GM23338 (cell line): ENCODE data around the gene PUS1. TPM values are rescaled to one million over a fixed set of nuclear protein-coding genes. Genes with fewer than 3 reads are reported as not detected.

Source experiments
- ATAC-seq: fragments of 200-7000 bp; cut with Tn5 transposase; 3 replicates; pipeline ENCODE4 v1.9.1; 2020
- DNase-seq: peaks from one replicate; pipeline ENCODE4 v3.0.0-alpha.2; 2015; ENCODE audit warnings: low spot score
- H2AFZ ChIP-seq: fragments of 200-600 bp; sonication (generic); 2 replicates; pipeline ENCODE4 v1.8.0; 2016; ENCODE audit warnings: antibody characterized with exemption, mild to moderate bottlenecking, moderate library complexity
- H3F3A ChIP-seq: fragments of 200-600 bp; sonication (generic); replicated peaks from 2 replicates; pipeline ENCODE4 v1.8.0; 2017; ENCODE audit warnings: antibody characterized with exemption, mixed run types, low read depth
- H3K27ac ChIP-seq: fragments of 200-600 bp; sonication (generic); 2 replicates; pipeline ENCODE4 v1.6.1; 2016; ENCODE audit warnings: low read depth
- H3K27me3 ChIP-seq: fragments of 200-600 bp; sonication (generic); 2 replicates; pipeline ENCODE4 v1.8.0; 2016; ENCODE audit warnings: mild to moderate bottlenecking, mixed run types, moderate library complexity; ENCODE audit not compliant: insufficient read depth
- H3K36me3 ChIP-seq: fragments of 200-600 bp; sonication (generic); 2 replicates; pipeline ENCODE4 v1.8.0; 2016; ENCODE audit warnings: mild to moderate bottlenecking; ENCODE audit not compliant: insufficient read depth
- H3K4me1 ChIP-seq: fragments of 200-600 bp; sonication (generic); 2 replicates; pipeline ENCODE4 v1.8.0; 2016; ENCODE audit warnings: mild to moderate bottlenecking, moderate library complexity; ENCODE audit not compliant: insufficient read depth
- H3K4me2 ChIP-seq: fragments of 200-600 bp; sonication (generic); 2 replicates; pipeline ENCODE4 v1.7.1; 2017; ENCODE audit warnings: mixed run types
- H3K4me3 ChIP-seq: fragments of 200-600 bp; sonication (generic); 2 replicates; pipeline ENCODE4 v1.6.1; 2016; ENCODE audit warnings: mixed run types
- H3K79me2 ChIP-seq: fragments of 200-600 bp; sonication (generic); replicated peaks from 2 replicates; pipeline ENCODE4 v1.8.0; 2017; ENCODE audit warnings: mild to moderate bottlenecking; ENCODE audit not compliant: insufficient read depth
- H3K9me2 ChIP-seq: fragments of 200-600 bp; sonication (generic); 2 replicates; pipeline ENCODE4 v1.8.0; 2017; ENCODE audit not compliant: insufficient read depth
- H4K20me1 ChIP-seq: fragments of 200-600 bp; sonication (generic); replicated peaks from 2 replicates; pipeline ENCODE4 v1.8.0; 2017; ENCODE audit warnings: mild to moderate bottlenecking; ENCODE audit not compliant: insufficient read depth
- H3K27ac Mint-ChIP-seq: 2 replicates; pipeline ENCODE4 v1.8.0; 2020; ENCODE audit warnings: inconsistent platforms, mild to moderate bottlenecking, moderate library complexity, mixed read lengths
- H3K27me3 Mint-ChIP-seq: 3 replicates; pipeline ENCODE4 v1.8.0; 2022; ENCODE audit warnings: low read depth, mild to moderate bottlenecking, moderate library complexity, mixed read lengths, inconsistent platforms; ENCODE audit not compliant: insufficient read depth, poor library complexity
- H3K36me3 Mint-ChIP-seq: 3 replicates; pipeline ENCODE4 v1.8.0; 2021; ENCODE audit warnings: low read depth, mild to moderate bottlenecking, inconsistent platforms, moderate library complexity, mixed read lengths
- H3K4me1 Mint-ChIP-seq: 3 replicates; pipeline ENCODE4 v1.8.0; 2020; ENCODE audit warnings: mild to moderate bottlenecking, inconsistent platforms, mixed read lengths
- H3K4me3 Mint-ChIP-seq: 3 replicates; pipeline ENCODE4 v1.8.0; 2021; ENCODE audit warnings: moderate library complexity, mild to moderate bottlenecking, inconsistent platforms, mixed read lengths
- H3K9me3 Mint-ChIP-seq: 3 replicates; pipeline ENCODE4 v1.8.0; 2020; ENCODE audit warnings: moderate library complexity, mild to moderate bottlenecking, inconsistent platforms, mixed read lengths
- EZH2 ChIP-seq: fragments of 200-600 bp; sonication (generic); IDR thresholded peaks from one replicate; pipeline ENCODE4 v1.8.0; 2017; ENCODE audit warnings: antibody characterized with exemption, mild to moderate bottlenecking, low read depth; ENCODE audit not compliant: unreplicated experiment
- EZH2phosphoT487 ChIP-seq: fragments of 200-600 bp; sonication (generic); IDR thresholded peaks from one replicate; pipeline ENCODE4 v1.8.1; 2018; ENCODE audit warnings: antibody characterized with exemption; ENCODE audit not compliant: unreplicated experiment
- JUNB ChIP-seq: IDR thresholded peaks from one replicate; pipeline ENCODE4 v1.6.1; 2016; ENCODE audit warnings: antibody characterized with exemption; ENCODE audit not compliant: unreplicated experiment
- STAT1 ChIP-seq: IDR thresholded peaks from one replicate; pipeline ENCODE4 v1.6.1; 2016; ENCODE audit warnings: antibody characterized with exemption; ENCODE audit not compliant: unreplicated experiment
- ZNF114 ChIP-seq: fragments of 250-450 bp; sonication (Bioruptor Pico); IDR thresholded peaks from 2 replicates; pipeline ENCODE4 v1.5.0; 2020; ENCODE audit warnings: mild to moderate bottlenecking, moderate library complexity
- ZNF331 ChIP-seq: fragments of 250-450 bp; sonication (Bioruptor Pico); IDR thresholded peaks from 2 replicates; pipeline ENCODE4 v1.5.0; 2020; ENCODE audit warnings: low read depth, mild to moderate bottlenecking, moderate library complexity
- polyA plus RNA-seq: library from polyadenylated mRNA; unstranded; fragments of >200 nt; fragmentation: Nextera tagmentation; extraction: Ambion mirVana; gene quantifications from 2 replicates; pipeline ENCODE4 v1.2.1, GENCODE V29; 2016
- total RNA-seq: library from RNA; depleted of rRNA; stranded (reverse); fragments of >200 nt; shearing (Covaris generic); gene quantifications from 2 replicates; pipeline ENCODE4 v1.2.3, GENCODE V29; 2014
- TF ChIP-seq, protein P1 (sequence below): IDR thresholded peaks from 2 replicates; pipeline ENCODE4 v1.6.1; 2016; ENCODE audit warnings: antibody characterized with exemption
- TF ChIP-seq, protein P2 (sequence below): IDR thresholded peaks from one replicate; pipeline ENCODE4 v1.6.1; 2018; ENCODE audit warnings: antibody characterized with exemption; ENCODE audit not compliant: unreplicated experiment
- TF ChIP-seq, protein P3 (sequence below): fragments of 250-450 bp; sonication (Bioruptor Pico); IDR thresholded peaks from 2 replicates; pipeline ENCODE4 v1.5.0; 2020; ENCODE audit warnings: mild to moderate bottlenecking, moderate library complexity
- TF ChIP-seq, protein P4 (sequence below), 2 experiments: fragments of 200-600 bp in 1 of 2; sonication (generic) in 1 of 2; conservative IDR thresholded peaks; 2 replicates each; pipeline versions ENCODE4 v1.5.1 to v1.6.1; 2016 to 2017; ENCODE audit warnings: antibody characterized with exemption in 2 of 2, low read depth in 2 of 2, mild to moderate bottlenecking in 2 of 2, moderate library complexity in 1 of 2

Gene PUS1
- total and polyA plus RNA-seq, 2 experiments from 2014 or later, result 52.4 to 73.0 TPM

DNA sequence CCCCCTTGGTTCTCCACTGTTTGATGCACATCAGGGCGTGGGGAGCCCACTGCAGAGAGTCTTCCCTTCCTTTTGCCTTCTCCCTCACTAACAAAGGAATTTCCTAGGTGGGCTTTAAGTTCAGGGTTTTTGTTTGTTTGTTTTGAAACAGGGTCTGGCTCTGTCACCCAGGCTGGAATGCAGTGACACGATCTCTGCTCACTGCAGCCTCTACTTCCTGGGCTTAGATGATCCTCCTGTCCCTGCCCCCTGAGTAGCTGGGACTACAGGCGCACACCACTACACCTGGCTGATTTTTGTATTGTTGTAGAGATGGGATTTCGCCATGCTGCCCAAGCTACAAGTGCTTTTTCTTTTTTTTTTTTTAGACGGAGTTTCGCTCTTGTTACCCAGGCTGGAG lies 54.5 kb downstream of the PUS1 start:
- Histone ChIP-seq H4K20me1 (peaks cover under 1% of the 10 kb centered on the region; the same call in 1 of the 2 replicates), H3K4me3 (no peak overlapping the region), H3F3A (no peaks in the 10 kb centered on the region), H3K9me2 (no peaks in the 10 kb centered on the region), H3K79me2 (peaks cover 6% of the 10 kb centered on the region), H2AFZ (no peak overlapping the region), H3K27ac (peak overlapping the region; percentile 76; the same call in 1 of the 2 replicates), H3K36me3 (peaks cover 3% of the 10 kb centered on the region; the same call in 1 of the 2 replicates), H3K27me3 (no peaks in the 10 kb centered on the region), H3K4me2 (no peak overlapping the region), H3K4me1 (no peaks in the 10 kb centered on the region)
- Mint-ChIP-seq H3K36me3 (peaks cover 55% of the 10 kb centered on the region), H3K4me1 (peaks cover 13% of the 10 kb centered on the region), H3K9me3 (no peaks in the 10 kb centered on the region), H3K27me3 (no peaks in the 10 kb centered on the region), H3K4me3 (no peak overlapping the region), H3K27ac (no peak overlapping the region; the same call in 1 of the 2 replicates)
- no peak for ATAC-seq
- TF ChIP-seq, protein P1, sequence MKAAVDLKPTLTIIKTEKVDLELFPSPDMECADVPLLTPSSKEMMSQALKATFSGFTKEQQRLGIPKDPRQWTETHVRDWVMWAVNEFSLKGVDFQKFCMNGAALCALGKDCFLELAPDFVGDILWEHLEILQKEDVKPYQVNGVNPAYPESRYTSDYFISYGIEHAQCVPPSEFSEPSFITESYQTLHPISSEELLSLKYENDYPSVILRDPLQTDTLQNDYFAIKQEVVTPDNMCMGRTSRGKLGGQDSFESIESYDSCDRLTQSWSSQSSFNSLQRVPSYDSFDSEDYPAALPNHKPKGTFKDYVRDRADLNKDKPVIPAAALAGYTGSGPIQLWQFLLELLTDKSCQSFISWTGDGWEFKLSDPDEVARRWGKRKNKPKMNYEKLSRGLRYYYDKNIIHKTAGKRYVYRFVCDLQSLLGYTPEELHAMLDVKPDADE, result no peak
- TF ChIP-seq, protein P2, sequence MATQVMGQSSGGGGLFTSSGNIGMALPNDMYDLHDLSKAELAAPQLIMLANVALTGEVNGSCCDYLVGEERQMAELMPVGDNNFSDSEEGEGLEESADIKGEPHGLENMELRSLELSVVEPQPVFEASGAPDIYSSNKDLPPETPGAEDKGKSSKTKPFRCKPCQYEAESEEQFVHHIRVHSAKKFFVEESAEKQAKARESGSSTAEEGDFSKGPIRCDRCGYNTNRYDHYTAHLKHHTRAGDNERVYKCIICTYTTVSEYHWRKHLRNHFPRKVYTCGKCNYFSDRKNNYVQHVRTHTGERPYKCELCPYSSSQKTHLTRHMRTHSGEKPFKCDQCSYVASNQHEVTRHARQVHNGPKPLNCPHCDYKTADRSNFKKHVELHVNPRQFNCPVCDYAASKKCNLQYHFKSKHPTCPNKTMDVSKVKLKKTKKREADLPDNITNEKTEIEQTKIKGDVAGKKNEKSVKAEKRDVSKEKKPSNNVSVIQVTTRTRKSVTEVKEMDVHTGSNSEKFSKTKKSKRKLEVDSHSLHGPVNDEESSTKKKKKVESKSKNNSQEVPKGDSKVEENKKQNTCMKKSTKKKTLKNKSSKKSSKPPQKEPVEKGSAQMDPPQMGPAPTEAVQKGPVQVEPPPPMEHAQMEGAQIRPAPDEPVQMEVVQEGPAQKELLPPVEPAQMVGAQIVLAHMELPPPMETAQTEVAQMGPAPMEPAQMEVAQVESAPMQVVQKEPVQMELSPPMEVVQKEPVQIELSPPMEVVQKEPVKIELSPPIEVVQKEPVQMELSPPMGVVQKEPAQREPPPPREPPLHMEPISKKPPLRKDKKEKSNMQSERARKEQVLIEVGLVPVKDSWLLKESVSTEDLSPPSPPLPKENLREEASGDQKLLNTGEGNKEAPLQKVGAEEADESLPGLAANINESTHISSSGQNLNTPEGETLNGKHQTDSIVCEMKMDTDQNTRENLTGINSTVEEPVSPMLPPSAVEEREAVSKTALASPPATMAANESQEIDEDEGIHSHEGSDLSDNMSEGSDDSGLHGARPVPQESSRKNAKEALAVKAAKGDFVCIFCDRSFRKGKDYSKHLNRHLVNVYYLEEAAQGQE, result no peak
- TF ChIP-seq ZNF331 (CRISPR knock-in tag) (no peak), ZNF114 (CRISPR knock-in tag) (no peak), EZH2phosphoT487 (no peak), EZH2 (no peak), STAT1 (no peak), JUNB (no peak)
- TF ChIP-seq, protein P3, sequence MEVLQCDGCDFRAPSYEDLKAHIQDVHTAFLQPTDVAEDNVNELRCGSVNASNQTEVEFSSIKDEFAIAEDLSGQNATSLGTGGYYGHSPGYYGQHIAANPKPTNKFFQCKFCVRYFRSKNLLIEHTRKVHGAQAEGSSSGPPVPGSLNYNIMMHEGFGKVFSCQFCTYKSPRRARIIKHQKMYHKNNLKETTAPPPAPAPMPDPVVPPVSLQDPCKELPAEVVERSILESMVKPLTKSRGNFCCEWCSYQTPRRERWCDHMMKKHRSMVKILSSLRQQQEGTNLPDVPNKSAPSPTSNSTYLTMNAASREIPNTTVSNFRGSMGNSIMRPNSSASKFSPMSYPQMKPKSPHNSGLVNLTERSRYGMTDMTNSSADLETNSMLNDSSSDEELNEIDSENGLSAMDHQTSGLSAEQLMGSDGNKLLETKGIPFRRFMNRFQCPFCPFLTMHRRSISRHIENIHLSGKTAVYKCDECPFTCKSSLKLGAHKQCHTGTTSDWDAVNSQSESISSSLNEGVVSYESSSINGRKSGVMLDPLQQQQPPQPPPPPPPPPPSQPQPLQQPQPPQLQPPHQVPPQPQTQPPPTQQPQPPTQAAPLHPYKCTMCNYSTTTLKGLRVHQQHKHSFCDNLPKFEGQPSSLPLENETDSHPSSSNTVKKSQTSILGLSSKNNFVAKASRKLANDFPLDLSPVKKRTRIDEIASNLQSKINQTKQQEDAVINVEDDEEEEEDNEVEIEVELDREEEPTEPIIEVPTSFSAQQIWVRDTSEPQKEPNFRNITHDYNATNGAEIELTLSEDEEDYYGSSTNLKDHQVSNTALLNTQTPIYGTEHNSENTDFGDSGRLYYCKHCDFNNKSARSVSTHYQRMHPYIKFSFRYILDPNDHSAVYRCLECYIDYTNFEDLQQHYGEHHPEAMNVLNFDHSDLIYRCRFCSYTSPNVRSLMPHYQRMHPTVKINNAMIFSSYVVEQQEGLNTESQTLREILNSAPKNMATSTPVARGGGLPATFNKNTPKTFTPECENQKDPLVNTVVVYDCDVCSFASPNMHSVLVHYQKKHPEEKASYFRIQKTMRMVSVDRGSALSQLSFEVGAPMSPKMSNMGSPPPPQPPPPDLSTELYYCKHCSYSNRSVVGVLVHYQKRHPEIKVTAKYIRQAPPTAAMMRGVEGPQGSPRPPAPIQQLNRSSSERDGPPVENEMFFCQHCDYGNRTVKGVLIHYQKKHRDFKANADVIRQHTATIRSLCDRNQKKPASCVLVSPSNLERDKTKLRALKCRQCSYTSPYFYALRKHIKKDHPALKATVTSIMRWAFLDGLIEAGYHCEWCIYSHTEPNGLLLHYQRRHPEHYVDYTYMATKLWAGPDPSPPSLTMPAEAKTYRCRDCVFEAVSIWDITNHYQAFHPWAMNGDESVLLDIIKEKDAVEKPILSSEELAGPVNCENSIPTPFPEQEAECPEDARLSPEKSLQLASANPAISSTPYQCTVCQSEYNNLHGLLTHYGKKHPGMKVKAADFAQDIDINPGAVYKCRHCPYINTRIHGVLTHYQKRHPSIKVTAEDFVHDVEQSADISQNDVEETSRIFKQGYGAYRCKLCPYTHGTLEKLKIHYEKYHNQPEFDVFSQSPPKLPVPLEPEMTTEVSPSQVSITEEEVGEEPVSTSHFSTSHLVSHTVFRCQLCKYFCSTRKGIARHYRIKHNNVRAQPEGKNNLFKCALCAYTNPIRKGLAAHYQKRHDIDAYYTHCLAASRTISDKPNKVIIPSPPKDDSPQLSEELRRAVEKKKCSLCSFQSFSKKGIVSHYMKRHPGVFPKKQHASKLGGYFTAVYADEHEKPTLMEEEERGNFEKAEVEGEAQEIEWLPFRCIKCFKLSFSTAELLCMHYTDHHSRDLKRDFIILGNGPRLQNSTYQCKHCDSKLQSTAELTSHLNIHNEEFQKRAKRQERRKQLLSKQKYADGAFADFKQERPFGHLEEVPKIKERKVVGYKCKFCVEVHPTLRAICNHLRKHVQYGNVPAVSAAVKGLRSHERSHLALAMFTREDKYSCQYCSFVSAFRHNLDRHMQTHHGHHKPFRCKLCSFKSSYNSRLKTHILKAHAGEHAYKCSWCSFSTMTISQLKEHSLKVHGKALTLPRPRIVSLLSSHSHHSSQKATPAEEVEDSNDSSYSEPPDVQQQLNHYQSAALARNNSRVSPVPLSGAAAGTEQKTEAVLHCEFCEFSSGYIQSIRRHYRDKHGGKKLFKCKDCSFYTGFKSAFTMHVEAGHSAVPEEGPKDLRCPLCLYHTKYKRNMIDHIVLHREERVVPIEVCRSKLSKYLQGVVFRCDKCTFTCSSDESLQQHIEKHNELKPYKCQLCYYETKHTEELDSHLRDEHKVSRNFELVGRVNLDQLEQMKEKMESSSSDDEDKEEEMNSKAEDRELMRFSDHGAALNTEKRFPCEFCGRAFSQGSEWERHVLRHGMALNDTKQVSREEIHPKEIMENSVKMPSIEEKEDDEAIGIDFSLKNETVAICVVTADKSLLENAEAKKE (CRISPR knock-in tag), result no peak
- TF ChIP-seq, protein P4, sequence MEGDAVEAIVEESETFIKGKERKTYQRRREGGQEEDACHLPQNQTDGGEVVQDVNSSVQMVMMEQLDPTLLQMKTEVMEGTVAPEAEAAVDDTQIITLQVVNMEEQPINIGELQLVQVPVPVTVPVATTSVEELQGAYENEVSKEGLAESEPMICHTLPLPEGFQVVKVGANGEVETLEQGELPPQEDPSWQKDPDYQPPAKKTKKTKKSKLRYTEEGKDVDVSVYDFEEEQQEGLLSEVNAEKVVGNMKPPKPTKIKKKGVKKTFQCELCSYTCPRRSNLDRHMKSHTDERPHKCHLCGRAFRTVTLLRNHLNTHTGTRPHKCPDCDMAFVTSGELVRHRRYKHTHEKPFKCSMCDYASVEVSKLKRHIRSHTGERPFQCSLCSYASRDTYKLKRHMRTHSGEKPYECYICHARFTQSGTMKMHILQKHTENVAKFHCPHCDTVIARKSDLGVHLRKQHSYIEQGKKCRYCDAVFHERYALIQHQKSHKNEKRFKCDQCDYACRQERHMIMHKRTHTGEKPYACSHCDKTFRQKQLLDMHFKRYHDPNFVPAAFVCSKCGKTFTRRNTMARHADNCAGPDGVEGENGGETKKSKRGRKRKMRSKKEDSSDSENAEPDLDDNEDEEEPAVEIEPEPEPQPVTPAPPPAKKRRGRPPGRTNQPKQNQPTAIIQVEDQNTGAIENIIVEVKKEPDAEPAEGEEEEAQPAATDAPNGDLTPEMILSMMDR (conservative IDR thresholded peaks at IDR 0.05; ENCODE audit: low read depth in 2 of 2), result no peak
- no peak for DNase-seq
